Testis (tissue), 3 donors: Measurements from ENCODE around the gene PRKCA. TPM values are rescaled to one million over a fixed set of nuclear protein-coding genes. Genes with fewer than 3 reads are reported as not detected.

ENCODE experiments used
- DNase-seq: peaks from one replicate; pipeline ENCODE4 v3.0.0-alpha.2; 2019
- H3K27ac ChIP-seq, 2 donors: fragments of 200-600 bp; sonication (generic); one replicate each; pipeline ENCODE4 v1.5.1; 2019
- H3K27me3 ChIP-seq: fragments of 200-600 bp; sonication (generic); one replicate; pipeline ENCODE4 v1.5.1; 2019
- H3K36me3 ChIP-seq: fragments of 200-600 bp; sonication (generic); one replicate; pipeline ENCODE4 v1.5.1; 2017; ENCODE audit warnings: low read depth; ENCODE audit errors: missing control alignments
- H3K4me1 ChIP-seq: fragments of 200-600 bp; sonication (generic); one replicate; pipeline ENCODE4 v1.5.1; 2019
- H3K4me3 ChIP-seq, 2 donors: fragments of 200-600 bp; sonication (generic); one replicate each; pipeline ENCODE4 v1.5.1; 2017 to 2019
- H3K9me3 ChIP-seq: fragments of 200-600 bp; sonication (generic); one replicate; pipeline ENCODE4 v1.5.1; 2017
- POLR2A ChIP-seq: fragments of 450-650 bp; IDR thresholded peaks from one replicate; pipeline ENCODE4 v1.6.1; 2017; ENCODE audit warnings: antibody characterized with exemption, mild to moderate bottlenecking, moderate library complexity
- WGBS, 2 donors: methylation state at CpG; one replicate each; pipeline ENCODE4 v1.1.5; 2018; 5-methylcytosine and 5-hydroxymethylcytosine counted together
- intact Hi-C: fragments of 100-400 bp; cut with DNase I; formaldehyde crosslinking; loops from one replicate; pipeline ENCODE4 v1.15.1; 2023; ENCODE audit warnings: low total_unique reads
- polyA plus RNA-seq: library from polyadenylated mRNA; stranded (reverse); fragments of 350-450 nt; fragmentation: Illumina TruSeq; extraction: RNeasy Lipid Tissue Mini Kit (QIAGEN cat#74804); gene quantifications from one replicate; pipeline ENCODE4 v1.2.3, GENCODE V29; 2014; ENCODE audit warnings: low read depth, low replicate concordance; ENCODE audit not compliant: insufficient read depth
- total RNA-seq, 2 donors: library from RNA; depleted of rRNA; stranded (reverse); fragments of >200 nt; gene quantifications; one replicate each; pipeline ENCODE4 v1.2.3, GENCODE V29; 2016
- TF ChIP-seq, protein P1 (sequence below), 3 experiments: fragments of 450-650 bp in 2 of 3; fragments of 200-600 bp in 1 of 3; sonication (generic) in 1 of 3; IDR thresholded peaks; one replicate each; pipeline ENCODE4 v1.5.1; 2016 to 2019; ENCODE audit warnings: antibody characterized with exemption in 3 of 3, mild to moderate bottlenecking in 2 of 3, moderate library complexity in 1 of 3

PRKCA gene
- total and polyA plus RNA-seq, 3 donors from 2014 or later, result 6.8 to 22.9 (median 15.4) TPM

DNA sequence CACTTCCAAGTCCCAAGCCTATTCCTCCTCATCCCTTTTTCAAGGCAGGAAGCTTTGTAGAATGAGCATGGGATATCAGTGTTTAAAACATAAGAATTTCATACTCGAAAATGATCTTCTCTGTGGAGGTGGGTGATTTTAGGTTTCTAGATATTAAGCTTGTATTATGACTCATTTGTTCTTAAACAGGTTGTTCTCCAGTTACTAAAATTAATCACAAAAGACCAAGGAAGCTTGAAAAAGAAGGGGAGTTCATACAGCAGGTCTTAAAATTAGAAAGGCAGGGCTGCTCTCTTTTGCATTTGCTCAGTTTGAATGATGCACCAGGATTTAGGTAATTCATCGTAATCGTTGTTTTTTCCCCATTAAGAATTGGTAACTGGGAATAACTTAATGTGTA lies 208.7 kb downstream of the PRKCA start:
- no peaks in the 10 kb centered on the region for H3K36me3 ChIP-seq
- H3K4me3 ChIP-seq, result no peak overlapping the region
- peaks cover 5% of the 10 kb centered on the region for H3K4me1 ChIP-seq
- 82 to 86% methylated on average over 3 of the region's 3 CpGs for WGBS, 2 donors
- no peak for DNase-seq
- TF ChIP-seq, protein P1, sequence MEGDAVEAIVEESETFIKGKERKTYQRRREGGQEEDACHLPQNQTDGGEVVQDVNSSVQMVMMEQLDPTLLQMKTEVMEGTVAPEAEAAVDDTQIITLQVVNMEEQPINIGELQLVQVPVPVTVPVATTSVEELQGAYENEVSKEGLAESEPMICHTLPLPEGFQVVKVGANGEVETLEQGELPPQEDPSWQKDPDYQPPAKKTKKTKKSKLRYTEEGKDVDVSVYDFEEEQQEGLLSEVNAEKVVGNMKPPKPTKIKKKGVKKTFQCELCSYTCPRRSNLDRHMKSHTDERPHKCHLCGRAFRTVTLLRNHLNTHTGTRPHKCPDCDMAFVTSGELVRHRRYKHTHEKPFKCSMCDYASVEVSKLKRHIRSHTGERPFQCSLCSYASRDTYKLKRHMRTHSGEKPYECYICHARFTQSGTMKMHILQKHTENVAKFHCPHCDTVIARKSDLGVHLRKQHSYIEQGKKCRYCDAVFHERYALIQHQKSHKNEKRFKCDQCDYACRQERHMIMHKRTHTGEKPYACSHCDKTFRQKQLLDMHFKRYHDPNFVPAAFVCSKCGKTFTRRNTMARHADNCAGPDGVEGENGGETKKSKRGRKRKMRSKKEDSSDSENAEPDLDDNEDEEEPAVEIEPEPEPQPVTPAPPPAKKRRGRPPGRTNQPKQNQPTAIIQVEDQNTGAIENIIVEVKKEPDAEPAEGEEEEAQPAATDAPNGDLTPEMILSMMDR (IDR thresholded peaks at IDR 0.05), result no peak
- TF ChIP-seq POLR2A, result no peak
- intact Hi-C loops, result no loop called here
- H3K27me3 ChIP-seq, result no peaks in the 10 kb centered on the region
- H3K9me3 ChIP-seq, result no peaks in the 10 kb centered on the region
- no peak overlapping the region for H3K27ac ChIP-seq

DNA sequence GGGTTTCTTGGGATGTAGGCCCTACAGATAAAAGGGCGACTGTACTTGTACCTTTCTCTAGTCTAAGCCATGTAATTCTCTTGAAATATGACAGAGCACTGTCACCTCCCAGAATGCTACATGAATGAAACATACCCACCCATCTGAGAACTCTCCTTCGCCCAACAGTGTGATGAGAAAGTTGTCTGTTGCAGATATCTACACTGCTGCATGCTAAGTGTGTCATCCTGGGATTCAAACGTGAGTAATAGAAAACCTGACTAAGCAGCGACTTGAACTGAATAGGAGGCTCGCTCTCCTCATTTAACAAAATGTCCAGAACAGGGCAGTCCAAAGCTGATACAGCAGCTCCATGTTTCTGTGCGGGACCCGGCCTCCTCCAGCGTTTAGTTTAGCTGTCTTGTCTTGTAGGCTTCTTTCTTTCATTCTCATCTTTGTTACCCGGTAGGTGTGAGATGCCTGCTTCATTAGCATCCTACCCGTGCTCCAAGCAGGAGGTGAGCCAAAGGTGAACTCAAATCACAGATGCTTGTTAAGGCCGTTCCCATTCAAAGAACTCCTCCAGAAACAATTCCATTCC lies 211.9 kb downstream of the PRKCA start:
- WGBS, 2 donors, result 86 to 88% methylated on average over 11 of the region's 11 CpGs
- Histone ChIP-seq H3K4me1 (no peaks in the 10 kb centered on the region), H3K4me3 (no peak overlapping the region), H3K36me3 (no peaks in the 10 kb centered on the region), H3K9me3 (no peaks in the 10 kb centered on the region), H3K27ac (no peak overlapping the region), H3K27me3 (no peaks in the 10 kb centered on the region)
- intact Hi-C loops, result no loop called here
- no peak for DNase-seq
- TF ChIP-seq, protein P1 (IDR thresholded peaks at IDR 0.05), result no peak
- no peak for TF ChIP-seq POLR2A

DNA sequence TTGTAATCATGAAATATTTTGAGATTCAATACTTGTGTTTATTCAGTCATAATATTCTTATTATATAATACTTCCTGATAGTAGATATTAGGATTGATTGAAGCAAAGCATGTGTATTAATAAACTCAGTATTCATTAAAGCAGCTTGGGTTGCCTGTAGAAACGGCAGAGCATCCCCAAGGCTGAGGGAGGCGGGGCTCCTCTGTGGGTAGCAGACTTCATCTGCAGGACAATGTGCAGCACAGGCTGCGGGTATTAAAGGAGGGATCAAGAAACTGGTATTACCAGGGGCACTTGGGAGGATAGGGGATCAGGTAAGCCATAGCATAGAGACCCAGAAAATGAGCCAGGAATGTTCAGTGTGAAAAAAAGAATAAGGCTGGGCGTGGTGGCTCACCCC lies 213.6 kb downstream of the PRKCA start:
- Histone ChIP-seq H3K27ac (no peak overlapping the region), H3K36me3 (no peaks in the 10 kb centered on the region), H3K4me3 (no peak overlapping the region), H3K4me1 (no peaks in the 10 kb centered on the region), H3K27me3 (no peaks in the 10 kb centered on the region), H3K9me3 (no peaks in the 10 kb centered on the region)
- intact Hi-C loops, result no loop called here
- TF ChIP-seq, protein P1 (IDR thresholded peaks at IDR 0.05), result no peak
- TF ChIP-seq POLR2A, result no peak
- DNase-seq, result no peak
- WGBS, 2 donors, result 87 to 90% methylated on average over 4 of the region's 4 CpGs

DNA sequence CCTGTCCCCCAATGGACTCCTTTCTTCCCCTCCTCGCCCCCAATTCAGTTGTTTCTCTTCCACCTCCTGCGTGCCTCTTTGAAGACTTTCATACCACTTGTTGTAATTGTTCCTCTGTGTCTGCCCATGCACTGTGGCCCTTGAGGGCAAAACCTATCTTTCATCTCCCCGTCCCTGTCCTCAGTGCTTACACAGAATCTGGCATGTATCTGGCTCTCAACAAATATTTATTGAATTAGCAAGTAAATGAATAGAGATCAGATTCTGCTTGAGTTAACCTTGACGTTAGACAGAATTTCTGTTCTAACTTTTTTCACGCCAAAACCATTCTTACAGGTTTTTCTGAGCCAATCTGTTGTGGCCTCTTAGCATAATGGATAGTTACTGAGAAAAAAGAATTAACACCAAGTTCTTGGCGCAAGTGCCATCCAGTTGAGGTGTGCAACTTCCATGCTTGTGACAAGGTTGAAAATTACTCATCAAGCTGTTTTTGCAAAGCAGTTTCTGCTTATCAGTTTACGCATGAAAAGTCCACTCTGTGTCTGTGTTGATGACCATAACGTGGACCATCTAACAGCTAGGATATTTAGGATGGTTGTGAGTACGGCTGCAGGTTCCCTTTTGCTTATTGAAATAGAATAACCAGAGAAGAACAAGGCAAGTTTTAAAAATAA lies 215.1 kb downstream of the PRKCA start:
- DNase-seq, result no peak
- TF ChIP-seq, protein P1 (IDR thresholded peaks at IDR 0.05), result no peak
- TF ChIP-seq POLR2A, result no peak
- H3K9me3 ChIP-seq, result no peaks in the 10 kb centered on the region
- no peak overlapping the region for H3K27ac ChIP-seq
- no peaks in the 10 kb centered on the region for H3K27me3 ChIP-seq
- no peak overlapping the region for H3K4me3 ChIP-seq
- peaks cover 4% of the 10 kb centered on the region for H3K4me1 ChIP-seq
- no peaks in the 10 kb centered on the region for H3K36me3 ChIP-seq
- intact Hi-C loops, result no loop called here
- 75 to 80% methylated on average over 9 of the region's 9 CpGs for WGBS, 2 donors

DNA sequence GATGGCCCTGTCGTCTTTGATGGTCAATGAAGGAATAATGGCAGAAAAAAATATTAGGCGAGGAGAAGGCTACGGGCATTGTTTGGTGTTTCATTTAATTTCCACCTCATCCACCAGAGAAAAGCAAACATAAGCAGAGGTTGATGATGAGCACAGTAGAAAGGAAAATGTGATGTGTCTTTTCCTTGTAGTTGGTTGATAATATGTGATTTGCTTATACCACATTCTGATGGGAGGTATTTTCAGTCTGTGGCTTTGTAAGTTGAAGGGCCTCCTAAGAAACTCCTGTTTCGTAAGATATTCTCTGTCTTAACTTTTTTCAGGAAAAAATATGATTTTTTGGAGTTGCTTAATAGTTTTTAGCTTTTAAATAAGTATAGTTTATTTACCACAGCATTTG lies 215.7 kb downstream of the PRKCA start:
- intact Hi-C loops, result no loop called here
- WGBS, 2 donors, result 80 to 81% methylated on average over 4 of the region's 4 CpGs
- DNase-seq, result no peak
- H3K27me3 ChIP-seq, result no peaks in the 10 kb centered on the region
- TF ChIP-seq, protein P1 (IDR thresholded peaks at IDR 0.05), result no peak
- no peak for TF ChIP-seq POLR2A
- H3K36me3 ChIP-seq, result no peaks in the 10 kb centered on the region
- no peak overlapping the region for H3K27ac ChIP-seq
- H3K4me1 ChIP-seq, result peaks cover 4% of the 10 kb centered on the region
- H3K4me3 ChIP-seq, result no peak overlapping the region
- H3K9me3 ChIP-seq, result no peaks in the 10 kb centered on the region
